Panc1 (cell line): ENCODE measurements around the gene TRAPPC13. TPM values are rescaled to one million over a fixed set of nuclear protein-coding genes. Genes with fewer than 3 reads are reported as not detected.

Source experiments
- ATAC-seq: fragments of 200-7000 bp; cut with Tn5 transposase; 2 replicates; pipeline ENCODE4 v1.9.1; 2020; ENCODE audit warnings: mild to moderate bottlenecking, moderate library complexity
- BruUV-seq: library from RNA; stranded (reverse); fragments of 400-500 nt; replicated peaks from 2 replicates; lab custom pipeline; 2021; lab: Mats Ljungman, UMichigan
- CTCF ChIA-PET: fragments of 300-600 bp; sonication (Branson Sonifier 250); formaldehyde crosslinking; loops from one replicate; lab custom pipeline; 2022; ENCODE audit warnings: antibody characterized with exemption; lab: Charles Lee
- POLR2A ChIA-PET: fragments of 300-600 bp; sonication (Branson Sonifier 250); formaldehyde crosslinking; loops from one replicate; lab custom pipeline; 2022; ENCODE audit warnings: antibody characterized with exemption; lab: Charles Lee
- DNase-seq: peaks from one replicate; pipeline ENCODE4 v3.0.0-alpha.2; 2010; ENCODE audit warnings: low read depth, low spot score
- H3K27ac ChIP-seq: 2 replicates; pipeline ENCODE4 v1.5.1; 2011; ENCODE audit warnings: mild to moderate bottlenecking, low read length, inconsistent platforms
- H3K27me3 ChIP-seq: fragments of 200-500 bp; sonication (Bioruptor generic); 2 replicates; pipeline ENCODE4 v1.6.0; 2014; ENCODE audit warnings: low read length, inconsistent platforms; ENCODE audit not compliant: control insufficient read depth, insufficient read depth
- H3K36me3 ChIP-seq: fragments of 200-500 bp; sonication (Bioruptor generic); 2 replicates; pipeline ENCODE4 v1.5.1; 2014; ENCODE audit warnings: inconsistent platforms, mild to moderate bottlenecking, low read length, moderate library complexity; ENCODE audit not compliant: control insufficient read depth, insufficient read depth
- H3K4me1 ChIP-seq: 2 replicates; pipeline ENCODE4 v1.5.1; 2011; ENCODE audit warnings: inconsistent platforms, mild to moderate bottlenecking, low read length, moderate library complexity; ENCODE audit not compliant: control insufficient read depth, insufficient read depth
- H3K4me3 ChIP-seq, 2 experiments: 2 replicates each; pipeline ENCODE4 v1.5.1; 2011 to 2012; ENCODE audit warnings: low read depth in 2 of 2, low read length in 2 of 2, mild to moderate bottlenecking in 2 of 2, inconsistent platforms in 1 of 2, moderate library complexity in 1 of 2
- H3K9me3 ChIP-seq: fragments of 200-500 bp; sonication (Bioruptor generic); 2 replicates; pipeline ENCODE4 v1.5.1; 2014; ENCODE audit warnings: low read depth, mild to moderate bottlenecking, inconsistent platforms, low read length, moderate library complexity; ENCODE audit not compliant: control insufficient read depth, insufficient read depth
- CTCF ChIP-seq: fragments of 450-650 bp; IDR thresholded peaks from 2 replicates; pipeline ENCODE4 v1.5.1; 2017; ENCODE audit warnings: mild to moderate bottlenecking
- POLR2AphosphoS5 ChIP-seq: IDR thresholded peaks from 2 replicates; pipeline ENCODE4 v1.6.1; 2012; ENCODE audit warnings: mild to moderate bottlenecking, low read depth, low read length, moderate library complexity
- REST ChIP-seq, 2 experiments: IDR thresholded peaks; 2 replicates each; pipeline ENCODE4 v1.6.1; 2011 to 2012; ENCODE audit warnings: low read depth in 2 of 2, control low read depth in 1 of 2, low read length in 1 of 2, mild to moderate bottlenecking in 1 of 2, moderate library complexity in 1 of 2; ENCODE audit not compliant: insufficient read depth in 1 of 2
- SIN3A ChIP-seq: IDR thresholded peaks from 2 replicates; pipeline ENCODE4 v1.6.1; 2012; ENCODE audit warnings: low read depth, mild to moderate bottlenecking, low read length, moderate library complexity, borderline replicate concordance; ENCODE audit not compliant: insufficient read depth
- TCF7L2 ChIP-seq: IDR thresholded peaks from 2 replicates; pipeline ENCODE4 v1.6.1; 2011; ENCODE audit warnings: mild to moderate bottlenecking, low read depth, low read length, inconsistent platforms
- in situ Hi-C: cut with HindIII; loops from 2 replicates; pipeline ENCODE4 v1.10.0; 2016; ENCODE audit warnings: low sequenced_read_pairs, low pct_unique_long_range_greater_than_20kb
- intact Hi-C: fragments of 100-400 bp; cut with micrococcal nuclease; formaldehyde crosslinking; loops from one replicate; pipeline ENCODE4 v1.10.0; 2022; ENCODE audit not compliant: unreplicated experiment
- total RNA-seq: library from RNA; stranded (reverse); gene quantifications from one replicate; pipeline ENCODE4 v1.2.1, GENCODE V29; 2021; ENCODE audit not compliant: unreplicated experiment

The TRAPPC13 gene
- total RNA-seq, 1 experiment from 2014 or later = 17.3 TPM

GRCh38 chr5:65654713-65655112 lies 29.9 kb downstream of the TRAPPC13 start:
- TF ChIP-seq SIN3A = no peak
- TF ChIP-seq CTCF = no peak
- no peak for TF ChIP-seq POLR2AphosphoS5
- TF ChIP-seq REST (IDR thresholded peaks at IDR 0.05; ENCODE audit: insufficient read depth in 1 of 2, low read depth in 2 of 2, low read length in 1 of 2) = no peak
- no peak for TF ChIP-seq TCF7L2
- no peaks in the 10 kb centered on the region for H3K9me3 ChIP-seq
- DNase-seq = no peak
- ChIA-PET POLR2A (no interaction called here), CTCF (no interaction called here)
- H3K4me3 ChIP-seq = no peak overlapping the region
- H3K27me3 ChIP-seq = no peaks in the 10 kb centered on the region
- BruUV-seq = no TSS peak
- no peak overlapping the region for H3K27ac ChIP-seq
- H3K36me3 ChIP-seq = no peaks in the 10 kb centered on the region
- ATAC-seq = no peak
- intact Hi-C loops (no loop called here), in situ Hi-C loops (no loop called here)
- no peaks in the 10 kb centered on the region for H3K4me1 ChIP-seq

- H3K4me1 ChIP-seq = no peaks in the 10 kb centered on the region
- TF ChIP-seq CTCF (peak; percentile 55; the same call in 1 of the 2 replicates), SIN3A (no peak)
- in situ Hi-C loops = no loop called here
- DNase-seq (peak; percentile 18), ATAC-seq (peak; percentile 71; the same call in 1 of the 2 replicates)
- H3K4me3 ChIP-seq = no peak overlapping the region
- H3K36me3 ChIP-seq = peaks cover 3% of the 10 kb centered on the region; the same call in 1 of the 2 replicates
- H3K9me3 ChIP-seq = no peaks in the 10 kb centered on the region
- no peak overlapping the region for H3K27ac ChIP-seq
- ChIA-PET CTCF (no interaction called here), POLR2A (no interaction called here)
- intact Hi-C loops = no loop called here
- no peaks in the 10 kb centered on the region for H3K27me3 ChIP-seq
- BruUV-seq = no TSS peak
Observed at GRCh38 chr5:65663804-65664521, 39.1 kb downstream of the TRAPPC13 start.
